SK-N-SH (cell line): Measurements from ENCODE around the gene MAST2. TPM values are rescaled to one million over a fixed set of nuclear protein-coding genes. Genes with fewer than 3 reads are reported as not detected.

Source experiments
- CTCF ChIA-PET: fragments of 300-600, 350-600 bp; formaldehyde crosslinking; extraction: SDS; loops from one replicate; lab custom pipeline; 2021; lab: Yijun Ruan, JAX
- POLR2A ChIA-PET: fragments of 350-600 bp; sonication (Branson Sonifier 250); formaldehyde crosslinking; extraction: SDS; loops from one replicate; lab custom pipeline; 2020; ENCODE audit warnings: antibody characterized with exemption, inconsistent platforms; lab: Yijun Ruan, JAX
- DNase-seq: peaks from one replicate; pipeline ENCODE4 v3.0.0; 2012
- H2AFZ ChIP-seq: fragments of 200-600 bp; sonication (generic); 2 replicates; pipeline ENCODE4 v1.8.1; 2016; ENCODE audit warnings: antibody characterized with exemption, mild to moderate bottlenecking, low read depth
- H3F3A ChIP-seq: fragments of 200-600 bp; sonication (generic); replicated peaks from 2 replicates; pipeline ENCODE3; 2016; ENCODE audit warnings: antibody characterized with exemption, mild to moderate bottlenecking; ENCODE audit not compliant: insufficient read depth
- H3K27ac ChIP-seq, 2 experiments: fragments of 200-500 bp in 1 of 2; fragments of 200-600 bp in 1 of 2; sonication (Bioruptor generic) in 1 of 2; sonication (generic), shearing (Covaris generic) in 1 of 2; 2 replicates each; pipeline versions ENCODE4 v1.5.1 to v1.6.1; 2014 to 2016; ENCODE audit warnings: low read depth in 2 of 2, inconsistent platforms in 1 of 2, low read length in 1 of 2, mild to moderate bottlenecking in 1 of 2, mixed read lengths in 1 of 2
- H3K27me3 ChIP-seq: fragments of 200-600 bp; sonication (generic), shearing (Covaris generic); 2 replicates; pipeline ENCODE4 v1.6.1; 2016; ENCODE audit warnings: mixed run types; ENCODE audit not compliant: insufficient read depth
- H3K36me3 ChIP-seq, 2 experiments: fragments of 200-500 bp in 1 of 2; fragments of 200-600 bp in 1 of 2; sonication (Bioruptor generic) in 1 of 2; sonication (generic) in 1 of 2; replicated peaks in 1 of 2; 2 replicates each; pipeline versions ENCODE3 to v1.5.1; 2014 to 2016; ENCODE audit warnings: low read length in 1 of 2, mild to moderate bottlenecking in 1 of 2; ENCODE audit not compliant: insufficient read depth in 2 of 2, control insufficient read depth in 1 of 2
- H3K4me1 ChIP-seq, 2 experiments: fragments of 200-500 bp in 1 of 2; fragments of 200-600 bp in 1 of 2; sonication (Bioruptor generic) in 1 of 2; sonication (generic), shearing (Covaris generic) in 1 of 2; 2 replicates each; pipeline versions ENCODE4 v1.5.1 to v1.6.1; 2014 to 2016; ENCODE audit warnings: low read depth in 1 of 2, low read length in 1 of 2, mixed run types in 1 of 2; ENCODE audit not compliant: insufficient read depth in 2 of 2, control insufficient read depth in 1 of 2
- H3K4me2 ChIP-seq: fragments of 200-600 bp; sonication (generic), shearing (Covaris generic); 2 replicates; pipeline ENCODE4 v1.6.1; 2017; ENCODE audit warnings: mixed run types
- H3K4me3 ChIP-seq, 2 experiments: fragments of 200-500 bp in 1 of 2; fragments of 200-600 bp in 1 of 2; sonication (Bioruptor generic) in 1 of 2; sonication (generic), shearing (Covaris generic) in 1 of 2; 2 replicates each; pipeline versions ENCODE4 v1.5.1 to v1.8.1; 2014 to 2016; ENCODE audit warnings: low read depth in 2 of 2, inconsistent platforms in 1 of 2, low read length in 1 of 2, mild to moderate bottlenecking in 1 of 2, mixed read lengths in 1 of 2, moderate library complexity in 1 of 2
- H3K79me2 ChIP-seq: fragments of 200-600 bp; sonication (generic); 2 replicates; pipeline ENCODE4 v1.8.1; 2017; ENCODE audit warnings: mild to moderate bottlenecking; ENCODE audit not compliant: insufficient read depth
- H3K9ac ChIP-seq: fragments of 200-600 bp; sonication (generic); 2 replicates; pipeline ENCODE4 v1.6.1; 2017; ENCODE audit warnings: mixed run types
- H3K9me2 ChIP-seq: fragments of 200-600 bp; sonication (generic); 2 replicates; pipeline ENCODE4 v1.6.1; 2017; ENCODE audit warnings: mixed run types
- H3K9me3 ChIP-seq: fragments of 200-600 bp; sonication (generic); 2 replicates; pipeline ENCODE4 v1.6.1; 2017; ENCODE audit warnings: mixed run types, mild to moderate bottlenecking, moderate library complexity
- H4K20me1 ChIP-seq: fragments of 200-600 bp; sonication (generic); 2 replicates; pipeline ENCODE4 v1.6.1; 2017; ENCODE audit warnings: mild to moderate bottlenecking, mixed run types; ENCODE audit not compliant: insufficient read depth
- ELF1 ChIP-seq: IDR thresholded peaks from 2 replicates; pipeline ENCODE4 v1.4.0; 2012
- EP300 ChIP-seq, 2 experiments: IDR thresholded peaks; 2 replicates each; pipeline versions ENCODE4 v1.4.0 to v1.6.1; 2012; ENCODE audit warnings: borderline replicate concordance in 1 of 2, low read depth in 1 of 2, low read length in 1 of 2
- EZH2phosphoT487 ChIP-seq: fragments of 200-600 bp; sonication (generic); IDR thresholded peaks from 2 replicates; pipeline ENCODE4 v1.6.1; 2017; ENCODE audit warnings: low read depth, mixed run types, mild to moderate bottlenecking, antibody characterized with exemption, moderate library complexity, borderline replicate concordance
- FOXJ3 ChIP-seq: sonication (generic); formaldehyde crosslinking; IDR thresholded peaks from 2 replicates; pipeline ENCODE4 v1.5.1; 2020; ENCODE audit warnings: mild to moderate bottlenecking, missing genetic modification reagents
- FOXM1 ChIP-seq: IDR thresholded peaks from 2 replicates; pipeline ENCODE4 v1.4.0; 2012; ENCODE audit warnings: low read depth, mild to moderate bottlenecking
- JUND ChIP-seq: IDR thresholded peaks from 2 replicates; pipeline ENCODE4 v1.4.0; 2012
- NFIC ChIP-seq: IDR thresholded peaks from 2 replicates; pipeline ENCODE4 v1.4.0; 2012; ENCODE audit warnings: borderline replicate concordance
- NRF1 ChIP-seq: IDR thresholded peaks from 2 replicates; pipeline ENCODE4 v1.6.1; 2012; ENCODE audit warnings: low read depth, mild to moderate bottlenecking, low read length
- RAD21 ChIP-seq: IDR thresholded peaks from 2 replicates; pipeline ENCODE4 v1.6.1; 2012; ENCODE audit warnings: mild to moderate bottlenecking, low read length
- RXRA ChIP-seq: IDR thresholded peaks from 2 replicates; pipeline ENCODE4 v1.4.0; 2012; ENCODE audit warnings: low read depth, mild to moderate bottlenecking, borderline replicate concordance
- SIN3A ChIP-seq: IDR thresholded peaks from 2 replicates; pipeline ENCODE4 v1.6.1; 2012; ENCODE audit warnings: low read depth, mild to moderate bottlenecking, low read length, moderate library complexity, borderline replicate concordance
- SMC3 ChIP-seq: IDR thresholded peaks from 2 replicates; pipeline ENCODE4 v1.6.1; 2012; ENCODE audit warnings: low read depth, low read length, improper control_type of control experiment
- TAF1 ChIP-seq: IDR thresholded peaks from 2 replicates; pipeline ENCODE4 v1.6.1; 2012; ENCODE audit warnings: low read depth, mild to moderate bottlenecking, low read length, moderate library complexity, borderline replicate concordance
- TEAD4 ChIP-seq: IDR thresholded peaks from 2 replicates; pipeline ENCODE4 v1.4.0; 2012; ENCODE audit warnings: mild to moderate bottlenecking, borderline replicate concordance; ENCODE audit not compliant: insufficient read depth
- WGBS: methylation state at CpG from one replicate; pipeline ENCODE4 v1.1.6; 2017; ENCODE audit warnings: low lambda C conversion rate; 5-methylcytosine and 5-hydroxymethylcytosine counted together
- polyA plus RNA-seq, 3 experiments: library from polyadenylated mRNA; depleted of rRNA; stranded (reverse); fragments of >200 nt; gene quantifications; 2 replicates each; pipeline ENCODE4 v1.2.3, GENCODE V29; 2012
- TF ChIP-seq, protein P1 (sequence below): IDR thresholded peaks from 2 replicates; pipeline ENCODE4 v1.4.0; 2012; ENCODE audit warnings: low read depth
- TF ChIP-seq, protein P2 (sequence below): IDR thresholded peaks from 2 replicates; pipeline ENCODE4; 2012

Gene MAST2
- polyA plus RNA-seq, 1 of the 3 experiments (the other 2 are of a cell fraction): 53.4 TPM

DNA sequence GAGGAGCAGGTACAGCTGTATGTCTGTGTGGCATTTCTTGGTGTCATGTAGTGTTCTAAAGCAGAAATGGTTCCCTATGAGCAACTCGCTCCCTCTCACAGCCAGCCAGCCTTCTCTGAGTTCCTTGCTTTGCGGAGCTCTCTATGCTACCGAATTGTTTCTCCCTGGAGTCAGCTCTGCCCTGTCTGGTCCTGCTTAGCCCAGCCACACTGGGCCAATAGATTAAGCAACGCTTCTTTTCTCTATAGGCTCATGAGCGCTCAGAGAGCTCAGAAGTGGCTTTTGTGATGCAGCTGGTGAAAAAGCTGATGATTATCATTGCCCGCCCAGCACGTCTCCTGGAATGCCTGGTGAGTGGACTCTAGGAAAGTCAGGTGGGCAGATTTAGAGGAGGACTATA, 215.9 kb downstream of the MAST2 start:
- 98% methylated on average over 7 of the region's 7 CpGs for whole genome bisulfite sequencing
- H3K27me3 ChIP-seq: no peaks in the 10 kb centered on the region
- H3K9ac ChIP-seq: no peak overlapping the region
- no peaks in the 10 kb centered on the region for H3K79me2 ChIP-seq
- H3K9me3 ChIP-seq: no peaks in the 10 kb centered on the region
- H3K4me3 ChIP-seq: no peak overlapping the region
- no peak overlapping the region for H2AFZ ChIP-seq
- no peak overlapping the region for H3K4me2 ChIP-seq
- H3K9me2 ChIP-seq: no peaks in the 10 kb centered on the region
- H3K27ac ChIP-seq: no peak overlapping the region
- H4K20me1 ChIP-seq: no peaks in the 10 kb centered on the region
- no peak for TF ChIP-seq NFIC
- CTCF ChIA-PET: interaction anchor here (0.9 to 1.0 kb wide), 2 partner anchors 15 to 17 kb away, joined by 3 to 4 read pairs; no protein-coding TSS in a partner anchor
- H3F3A ChIP-seq: no peaks in the 10 kb centered on the region
- no peaks in the 10 kb centered on the region; a peak in 1 of 4 replicates for H3K4me1 ChIP-seq
- peaks cover 13 to 30% of the 10 kb centered on the region in 2 experiments for H3K36me3 ChIP-seq
- POLR2A ChIA-PET: no interaction called here
- no peak for DNase-seq

DNA sequence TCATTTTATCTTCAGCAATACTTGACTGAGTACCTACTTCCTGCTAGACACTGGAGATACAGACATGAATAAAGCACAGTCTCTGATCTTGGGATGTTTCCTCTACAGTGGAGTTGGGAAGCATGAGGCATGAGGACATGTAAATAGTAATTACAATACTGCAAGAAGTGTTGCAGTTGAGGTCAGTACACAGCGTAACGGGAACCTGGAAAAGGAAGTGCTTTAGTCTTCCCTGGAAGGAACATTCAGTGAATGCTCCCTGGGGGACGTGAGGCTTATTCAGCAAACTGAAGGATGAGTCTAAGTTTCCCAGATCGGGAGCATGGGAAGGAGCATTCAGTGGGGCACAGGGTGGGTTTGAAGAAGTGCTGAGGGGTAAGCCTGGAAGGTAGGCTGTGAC, 216.6 kb downstream of the MAST2 start:
- Histone ChIP-seq H3K9ac (no peak overlapping the region), H3K4me1 (no peaks in the 10 kb centered on the region; a peak in 1 of 4 replicates), H3K9me3 (no peaks in the 10 kb centered on the region), H3K27me3 (no peaks in the 10 kb centered on the region), H3K36me3 (peaks cover 17 to 33% of the 10 kb centered on the region in 2 experiments), H2AFZ (no peak overlapping the region), H3K4me2 (no peak overlapping the region), H3K4me3 (no peak overlapping the region), H4K20me1 (no peaks in the 10 kb centered on the region), H3K27ac (no peak overlapping the region), H3F3A (no peaks in the 10 kb centered on the region), H3K9me2 (no peaks in the 10 kb centered on the region), H3K79me2 (no peaks in the 10 kb centered on the region)
- ChIA-PET CTCF (no interaction called here), POLR2A (no interaction called here)
- 95% methylated on average over 4 of the region's 4 CpGs for WGBS
- no peak for TF ChIP-seq FOXJ3
- no peak for TF ChIP-seq FOXM1
- TF ChIP-seq SMC3: no peak
- TF ChIP-seq, protein P1, sequence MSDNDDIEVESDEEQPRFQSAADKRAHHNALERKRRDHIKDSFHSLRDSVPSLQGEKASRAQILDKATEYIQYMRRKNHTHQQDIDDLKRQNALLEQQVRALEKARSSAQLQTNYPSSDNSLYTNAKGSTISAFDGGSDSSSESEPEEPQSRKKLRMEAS: no peak
- no peak for TF ChIP-seq TAF1
- no peak for DNase-seq

DNA sequence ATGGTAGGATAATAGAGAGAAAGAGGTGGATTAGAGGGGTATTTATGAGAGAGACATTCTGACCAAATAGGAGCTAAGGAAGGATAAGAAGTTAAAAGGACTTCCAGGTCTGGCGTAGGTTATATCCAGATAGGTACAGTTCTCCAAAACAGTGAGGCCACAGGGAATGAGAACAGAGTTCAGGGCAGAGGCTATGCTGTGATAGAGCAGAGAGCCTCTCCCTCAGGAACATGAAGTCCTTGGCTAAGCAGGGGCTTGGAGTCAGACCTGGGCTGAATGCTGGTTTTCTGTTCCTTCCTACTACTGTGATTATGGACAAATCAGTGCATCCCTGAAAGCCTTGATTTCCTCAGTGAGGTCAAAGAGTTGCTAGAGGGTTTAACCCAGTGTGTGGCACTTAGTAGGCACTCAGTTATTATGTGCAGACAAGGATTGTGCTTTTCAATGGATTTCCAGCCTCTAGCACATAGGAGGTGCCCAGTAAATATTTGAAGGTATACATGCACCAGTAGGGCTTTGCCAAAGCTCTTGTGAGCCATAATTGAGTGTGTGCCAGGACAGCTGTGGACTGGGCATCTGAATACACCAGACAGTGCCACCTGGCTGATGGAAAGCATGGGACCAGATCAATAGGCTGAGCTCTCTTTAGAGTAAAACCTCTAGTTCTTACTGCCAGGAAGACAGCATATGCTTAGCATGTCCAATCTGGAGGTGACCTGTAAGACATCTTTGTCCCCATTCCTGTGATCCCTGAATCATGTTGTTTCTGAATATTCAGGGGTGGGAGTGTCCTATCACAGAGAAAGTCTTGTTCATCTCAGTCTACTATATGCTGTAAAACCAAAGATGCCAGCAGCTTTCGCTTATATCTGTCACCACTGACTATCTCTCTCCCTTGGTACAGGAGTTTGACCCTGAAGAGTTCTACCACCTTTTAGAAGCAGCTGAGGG, 217.9 kb downstream of the MAST2 start:
- Histone ChIP-seq H3K9ac (no peak overlapping the region), H3K4me2 (no peak overlapping the region), H4K20me1 (no peaks in the 10 kb centered on the region), H3K27me3 (no peaks in the 10 kb centered on the region), H3F3A (no peaks in the 10 kb centered on the region), H3K9me3 (no peaks in the 10 kb centered on the region), H3K4me1 (peaks cover 0 to 5% of the 10 kb centered on the region in 2 experiments; a peak in 1 of 4 replicates), H3K79me2 (no peaks in the 10 kb centered on the region), H3K4me3 (no peak overlapping the region), H3K9me2 (no peaks in the 10 kb centered on the region), H3K27ac (no peak overlapping the region), H2AFZ (no peak overlapping the region), H3K36me3 (peaks cover 17 to 38% of the 10 kb centered on the region in 2 experiments)
- POLR2A ChIA-PET: no interaction called here
- DNase-seq: no peak
- CTCF ChIA-PET: interaction anchor here (0.6 kb wide), 1 partner anchor 116 kb away, joined by 3 read pairs; no protein-coding TSS in a partner anchor
- WGBS: 97% methylated on average over 2 of the region's 2 CpGs
- TF ChIP-seq ELF1 (no peak), FOXJ3 (no peak), SIN3A (no peak), EZH2phosphoT487 (no peak), EP300 (IDR thresholded peaks at IDR 0.05; ENCODE audit: borderline replicate concordance in 1 of 2, low read depth in 1 of 2, low read length in 1 of 2) (no peak), SMC3 (no peak), NRF1 (no peak), JUND (no peak), RXRA (no peak), TEAD4 (no peak), RAD21 (no peak)
- TF ChIP-seq, protein P2, sequence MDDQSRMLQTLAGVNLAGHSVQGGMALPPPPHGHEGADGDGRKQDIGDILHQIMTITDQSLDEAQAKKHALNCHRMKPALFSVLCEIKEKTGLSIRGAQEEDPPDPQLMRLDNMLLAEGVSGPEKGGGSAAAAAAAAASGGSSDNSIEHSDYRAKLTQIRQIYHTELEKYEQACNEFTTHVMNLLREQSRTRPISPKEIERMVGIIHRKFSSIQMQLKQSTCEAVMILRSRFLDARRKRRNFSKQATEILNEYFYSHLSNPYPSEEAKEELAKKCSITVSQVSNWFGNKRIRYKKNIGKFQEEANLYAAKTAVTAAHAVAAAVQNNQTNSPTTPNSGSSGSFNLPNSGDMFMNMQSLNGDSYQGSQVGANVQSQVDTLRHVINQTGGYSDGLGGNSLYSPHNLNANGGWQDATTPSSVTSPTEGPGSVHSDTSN: no peak
